ENCODE data around the gene PRKCH. TPM values are rescaled to one million over a fixed set of nuclear protein-coding genes. Genes with fewer than 3 reads are reported as not detected.

PRKCH gene
- polyA plus RNA-seq, 3 donors, result 3.6 to 6.2 (median 5.4) TPM

GRCh38 chr14:61385002-61385685 lies 63.8 kb downstream of the PRKCH start:
- Mint-ChIP-seq H3K4me1 (peaks cover 22% of the 10 kb centered on the region), H3K36me3 (peaks cover 2 to 3% of the 10 kb centered on the region in 2 donors), H3K27me3 (ENCODE audit: low read depth in 3 of 3) (peaks cover 2 to 4% (median 3%) of the 10 kb centered on the region in 3 donors), H3K27ac (no peak overlapping the region), H3K9me3 (no peaks in the 10 kb centered on the region), H3K4me3 (no peak overlapping the region)
- intact Hi-C loops (cut with micrococcal nuclease), result no loop called here
- no peaks in the 10 kb centered on the region for H3K27me3 ChIP-seq (ENCODE audit: control insufficient read depth in 2 of 2, insufficient read depth in 2 of 2, low read length in 2 of 2)
- 10% methylated on average over 5 of the region's 6 CpGs for WGBS (ENCODE audit: insufficient coverage)
- H3K36me3 ChIP-seq (replicated peaks in 1 of 2; ENCODE audit: control insufficient read depth in 1 of 2, insufficient read depth in 2 of 2, low read length in 2 of 2), result no peaks in the 10 kb centered on the region
- no peak overlapping the region for H3K9ac ChIP-seq (ENCODE audit: insufficient read depth, low read length, poor library complexity, severe bottlenecking)
- no peaks in the 10 kb centered on the region for H4K20me1 ChIP-seq (ENCODE audit: insufficient read depth, low read length)
- H3K79me2 ChIP-seq (ENCODE audit: insufficient read depth, low read length), result peaks cover 3% of the 10 kb centered on the region
- peaks cover 5 to 7% of the 10 kb centered on the region in 2 donors for H3K4me1 ChIP-seq (ENCODE audit: control insufficient read depth in 1 of 2, insufficient read depth in 2 of 2, low read length in 2 of 2)
- H3K4me2 ChIP-seq (replicated peaks; ENCODE audit: extremely low read depth, low read length, poor library complexity, severe bottlenecking), result no peak overlapping the region
- H3K9me3 ChIP-seq (replicated peaks in 1 of 2; ENCODE audit: control insufficient read depth in 1 of 2, insufficient read depth in 1 of 2, low read length in 2 of 2), result no peaks in the 10 kb centered on the region
- H3K4me3 ChIP-seq (replicated peaks in 1 of 3; ENCODE audit: low read depth in 2 of 3, low read length in 3 of 3), result no peak overlapping the region
- no peak for TF ChIP-seq CTCF (IDR thresholded peaks at IDR 0.05)
- no peak for DNase-seq
- no peak overlapping the region for H3K27ac ChIP-seq (ENCODE audit: low read depth in 1 of 2, low read length in 2 of 2)
- no peak overlapping the region for H2AFZ ChIP-seq (ENCODE audit: insufficient read depth, low read depth, low read length, poor library complexity, severe bottlenecking)

- Mint-ChIP-seq H3K9me3 (no peaks in the 10 kb centered on the region), H3K27me3 (ENCODE audit: low read depth in 3 of 3) (peaks cover 2 to 4% (median 3%) of the 10 kb centered on the region in 3 donors), H3K36me3 (peaks cover 0 to under 1% of the 10 kb centered on the region in 2 donors), H3K4me3 (no peak overlapping the region), H3K27ac (no peak overlapping the region), H3K4me1 (peaks cover 30% of the 10 kb centered on the region)
- WGBS (ENCODE audit: insufficient coverage), result 94% methylated on average over 9 of the region's 9 CpGs
- no peak overlapping the region for H3K4me2 ChIP-seq (replicated peaks; ENCODE audit: extremely low read depth, low read length, poor library complexity, severe bottlenecking)
- no peak overlapping the region for H3K4me3 ChIP-seq (replicated peaks in 1 of 3; ENCODE audit: low read depth in 2 of 3, low read length in 3 of 3)
- DNase-seq, result no peak
- H3K27ac ChIP-seq (ENCODE audit: low read depth in 1 of 2, low read length in 2 of 2), result no peak overlapping the region
- no peaks in the 10 kb centered on the region for H3K36me3 ChIP-seq (replicated peaks in 1 of 2; ENCODE audit: control insufficient read depth in 1 of 2, insufficient read depth in 2 of 2, low read length in 2 of 2)
- no peaks in the 10 kb centered on the region for H3K9me3 ChIP-seq (replicated peaks in 1 of 2; ENCODE audit: control insufficient read depth in 1 of 2, insufficient read depth in 1 of 2, low read length in 2 of 2)
- no peaks in the 10 kb centered on the region for H4K20me1 ChIP-seq (ENCODE audit: insufficient read depth, low read length)
- intact Hi-C loops (cut with micrococcal nuclease), result no loop called here
- H3K27me3 ChIP-seq (ENCODE audit: control insufficient read depth in 2 of 2, insufficient read depth in 2 of 2, low read length in 2 of 2), result no peaks in the 10 kb centered on the region
- no peak overlapping the region for H3K9ac ChIP-seq (ENCODE audit: insufficient read depth, low read length, poor library complexity, severe bottlenecking)
- no peak overlapping the region for H2AFZ ChIP-seq (ENCODE audit: insufficient read depth, low read depth, low read length, poor library complexity, severe bottlenecking)
- no peak for TF ChIP-seq CTCF (IDR thresholded peaks at IDR 0.05)
- H3K4me1 ChIP-seq (ENCODE audit: control insufficient read depth in 1 of 2, insufficient read depth in 2 of 2, low read length in 2 of 2), result peaks cover 5 to 14% of the 10 kb centered on the region in 2 donors
- peaks cover 3% of the 10 kb centered on the region for H3K79me2 ChIP-seq (ENCODE audit: insufficient read depth, low read length)
Measured at GRCh38 chr14:61386173-61386772, 64.9 kb downstream of the PRKCH start.

All from CD14-positive monocyte (primary cell).